Coronary artery (tissue), 2 donors: Measurements from ENCODE around the gene FBXO10.
"Not testable (repeated sequence)": the region's sequence is repeated elsewhere in the genome, so short reads cannot be mapped to it uniquely, and the experiment has no call there.

Experiments
- DNase-seq: peaks from one replicate; pipeline ENCODE4 v3.0.0-alpha.2; 2017; ENCODE audit warnings: low spot score
- H3K27ac ChIP-seq, 2 donors: fragments of 200-600 bp; sonication (generic); one replicate each; pipeline ENCODE4 v1.5.1; 2016 to 2019
- H3K4me3 ChIP-seq: fragments of 200-600 bp; sonication (generic); 2 replicates; pipeline ENCODE4 v1.5.1; 2016; ENCODE audit warnings: mild to moderate bottlenecking, moderate library complexity
- CTCF ChIP-seq: fragments of 200-600 bp; sonication (generic); IDR thresholded peaks from one replicate; pipeline ENCODE4 v1.5.1; 2019; ENCODE audit warnings: antibody characterized with exemption

Gene FBXO10

DNA sequence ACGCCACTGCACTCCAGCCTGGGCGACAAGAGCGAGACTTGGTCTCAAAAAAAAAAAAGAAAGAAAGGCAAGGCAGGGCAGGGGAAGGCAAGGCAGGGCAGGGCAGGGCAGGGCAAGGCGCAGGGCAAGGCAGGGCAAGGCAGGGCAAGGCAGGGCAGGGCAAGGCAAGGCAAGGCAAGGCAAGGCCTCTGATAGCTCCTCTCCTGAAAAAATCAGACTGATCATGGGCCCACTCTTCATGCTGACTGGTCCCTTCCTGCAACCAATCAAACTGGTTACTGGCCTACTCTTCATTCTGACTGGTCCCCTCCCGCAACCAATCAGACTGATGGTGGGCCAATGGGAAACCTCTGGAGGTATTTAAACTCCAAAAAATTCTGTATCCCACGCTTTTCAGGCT lies 107.6 kb downstream of the FBXO10 start:
- TF ChIP-seq CTCF = no peak
- H3K4me3 ChIP-seq = no peak overlapping the region
- DNase-seq = no peak
- no peak overlapping the region for H3K27ac ChIP-seq

DNA sequence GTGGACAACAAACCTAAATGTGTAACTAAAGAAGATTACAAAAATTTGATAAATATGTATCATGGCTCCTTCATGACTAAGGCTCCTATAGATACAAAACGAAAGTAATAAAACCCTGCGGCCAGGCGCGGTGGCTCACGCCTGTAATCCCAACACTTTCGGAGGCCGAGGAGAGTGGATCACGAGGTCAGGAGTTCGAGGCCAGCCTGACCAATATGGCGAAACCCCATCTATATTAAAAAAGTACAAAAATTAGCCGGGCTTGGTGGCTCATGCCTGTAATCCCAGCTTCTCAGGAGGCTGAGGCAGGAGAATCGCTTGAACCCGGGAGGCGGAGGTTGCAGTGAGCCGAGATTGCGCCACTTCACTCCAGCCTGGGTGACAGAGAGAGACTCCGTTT lies 108.7 kb downstream of the FBXO10 start:
- DNase-seq, H3K4me3 ChIP-seq, H3K27ac ChIP-seq: not testable (repeated sequence)

DNA sequence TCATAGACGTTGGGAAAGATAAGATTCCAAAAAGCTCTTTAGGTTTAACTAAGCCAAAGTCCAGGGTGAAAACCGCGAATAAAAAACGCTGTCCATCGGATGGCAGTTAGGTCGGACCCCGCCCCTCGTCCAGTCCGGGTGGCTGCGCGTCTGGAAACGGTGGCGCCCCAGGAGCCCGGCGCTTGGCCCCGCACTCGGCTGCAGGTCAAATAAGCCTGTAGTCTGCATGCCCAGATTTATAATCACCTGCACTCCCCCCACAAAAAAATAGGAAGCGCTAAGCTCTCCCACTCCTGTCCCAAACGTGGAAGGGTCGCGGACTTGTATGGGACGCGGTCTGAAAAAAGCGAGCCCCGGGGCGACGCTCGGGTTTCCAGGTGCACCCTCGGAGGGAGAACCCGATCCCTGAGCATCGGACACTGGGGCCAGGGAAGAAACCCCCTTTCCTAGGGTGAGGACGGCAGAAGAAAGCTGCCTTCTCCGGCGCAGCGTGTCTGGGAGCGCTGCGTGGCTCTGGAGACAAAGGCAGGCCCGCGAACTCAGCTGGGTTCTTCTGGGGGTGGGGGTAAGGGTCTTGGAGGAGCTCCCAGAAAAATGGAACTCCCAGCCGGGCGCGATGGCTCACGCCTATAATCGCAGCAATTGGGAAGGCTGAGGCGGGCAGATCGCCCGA lies 110.0 kb downstream of the FBXO10 start:
- peak; percentile 89 for DNase-seq
- Histone ChIP-seq H3K27ac (peak overlapping the region; percentile 99 to 100), H3K4me3 (peak overlapping the region; percentile 97)
- no peak for TF ChIP-seq CTCF

DNA sequence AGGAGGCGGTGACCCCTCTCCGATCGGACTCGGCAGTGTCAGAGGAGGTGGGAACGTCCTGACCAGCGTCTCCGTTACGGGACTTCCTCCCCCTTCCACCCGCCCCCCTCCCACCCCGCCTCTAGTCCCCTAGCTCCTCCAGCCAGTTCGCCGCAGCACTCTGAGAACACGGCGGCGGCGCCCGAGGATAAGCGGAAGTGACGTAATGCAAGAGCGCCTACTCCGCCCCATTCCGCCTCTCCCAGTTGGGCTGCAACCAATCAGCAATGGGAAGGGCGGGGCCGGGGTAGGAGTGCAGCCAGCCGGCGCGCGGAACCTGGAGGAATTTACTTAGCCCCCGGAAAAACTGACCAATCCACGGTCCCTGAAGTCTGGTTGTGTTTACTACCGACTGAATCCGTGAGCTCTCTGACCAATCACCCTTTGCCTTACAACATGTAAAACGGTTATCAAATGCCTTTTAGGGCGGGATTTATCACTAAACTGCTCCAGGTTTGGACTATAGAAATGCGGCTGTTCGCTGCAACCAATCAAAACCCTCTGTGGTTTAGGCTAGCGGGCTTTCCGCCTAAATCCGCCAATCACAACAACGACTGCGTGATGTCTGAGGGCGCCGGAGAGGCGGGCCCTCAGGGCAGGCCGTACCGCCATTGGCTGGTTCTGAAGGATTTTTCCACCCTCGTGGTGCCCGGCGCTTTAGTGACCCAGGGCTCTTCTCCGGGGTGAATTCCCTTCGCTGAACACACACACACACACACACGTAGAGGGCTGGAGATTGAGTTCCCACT lies 110.7 kb downstream of the FBXO10 start, which contains the start of gene ZBTB5:
ZBTB5 (minus strand) TSS at position 202 of the 788 bp plus-strand sequence. CDS start 22,899 bp downstream, outside the sequence.
- TF ChIP-seq CTCF = no peak
- peak within 1 kb of the TSS; percentile 97 for H3K4me3 ChIP-seq
- DNase-seq = peak; percentile 100
- peak within 1 kb of the TSS; percentile 99 to 100 for H3K27ac ChIP-seq

DNA sequence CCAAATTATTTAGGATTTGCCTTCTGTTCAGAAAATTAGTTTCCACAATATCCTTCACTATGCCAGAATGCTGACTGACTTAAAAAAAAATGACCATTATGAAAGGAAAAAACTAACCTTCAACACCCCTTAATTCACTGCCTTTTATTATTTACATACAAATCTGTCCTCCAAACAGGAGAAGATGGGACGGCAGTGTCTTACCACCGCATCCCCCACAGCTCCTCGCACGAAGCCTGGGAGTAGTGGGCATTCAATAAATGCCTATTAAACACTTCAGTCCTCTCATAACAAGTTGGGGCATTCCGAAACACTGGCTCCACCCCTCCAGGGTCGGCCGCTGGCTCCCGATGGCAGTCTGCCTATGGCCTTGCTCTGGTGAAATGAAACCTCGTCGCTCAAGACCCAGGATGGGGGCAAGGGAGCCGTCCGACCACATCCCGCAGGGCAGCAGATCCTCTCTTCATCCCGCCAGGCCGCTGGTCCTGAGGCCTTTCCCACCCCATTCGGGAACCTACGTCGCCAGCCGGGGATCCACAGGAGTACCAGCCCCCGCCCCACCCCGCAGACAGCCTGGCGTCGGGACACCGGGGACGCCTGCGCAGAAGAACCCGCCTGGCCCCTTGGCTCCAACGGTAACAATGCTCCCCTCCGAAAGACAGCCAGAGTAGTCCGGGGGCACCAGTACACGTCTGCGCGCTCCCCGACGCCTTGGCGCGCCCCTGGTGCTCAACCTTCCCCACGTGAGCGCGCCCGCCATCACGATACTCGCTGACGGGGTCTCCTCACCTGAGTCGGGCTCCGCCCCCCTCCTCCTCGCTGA lies 111.5 kb downstream of the FBXO10 start:
- Histone ChIP-seq H3K27ac (peak overlapping the region; percentile 99 to 100), H3K4me3 (peak overlapping the region; percentile 97)
- TF ChIP-seq CTCF = no peak
- peak; percentile 91 for DNase-seq

DNA sequence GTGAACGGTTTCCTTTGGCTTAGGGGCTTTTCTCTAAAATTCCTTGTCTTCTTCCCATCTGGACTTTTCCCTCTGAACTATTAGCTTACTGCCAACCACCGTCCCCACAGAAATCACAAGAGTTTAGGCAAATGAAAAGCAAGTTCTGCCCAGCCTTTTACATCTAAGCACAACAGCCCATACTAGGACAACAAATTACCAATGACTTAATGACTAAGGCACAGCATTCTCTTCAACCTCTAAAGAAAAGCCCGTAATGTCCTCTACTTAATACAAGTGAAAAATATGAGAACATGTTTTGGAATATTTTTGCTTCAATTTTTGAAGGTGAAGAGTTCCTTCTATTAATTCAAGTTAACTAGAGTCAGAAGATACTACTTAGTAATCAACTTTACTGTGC lies 112.2 kb downstream of the FBXO10 start:
- Histone ChIP-seq H3K4me3 (peak overlapping the region; percentile 97), H3K27ac (peak overlapping the region; percentile 99 to 100)
- no peak for TF ChIP-seq CTCF
- no peak for DNase-seq
